ENCODE measurements around the gene GBGT1. TPM values are rescaled to one million over a fixed set of nuclear protein-coding genes. Genes with fewer than 3 reads are reported as not detected.

GBGT1 gene
- total and polyA plus RNA-seq, 9 of the 15 experiments (the other 6 are each of a cell fraction or from before 2014, with no cell fraction given) = 0.55 to 25.8 (median 13.7) TPM

GRCh38 chr9:133148199-133149129 lies 15.2 kb downstream of the GBGT1 start (continued):
- TF ChIP-seq ZNF518B (CRISPR knock-in tag; IDR thresholded peaks at IDR 0.05) = no peak
- TF ChIP-seq NEUROD1 (IDR thresholded peaks at IDR 0.05; ENCODE audit: borderline replicate concordance, low read depth, low read length, partially characterized antibody) = no peak
- TF ChIP-seq NR3C1 (CRISPR knock-in tag; IDR thresholded peaks at IDR 0.05) = no peak; the same call in 1 of the 2 replicates
- TF ChIP-seq FOXM1 (IDR thresholded peaks at IDR 0.05; ENCODE audit: low read depth) = no peak
- no peak for TF ChIP-seq FOXM1 (CRISPR knock-in tag; IDR thresholded peaks at IDR 0.05; ENCODE audit: low read depth)
- TF ChIP-seq DMBX1 (CRISPR knock-in tag; IDR thresholded peaks at IDR 0.05; ENCODE audit: borderline replicate concordance) = no peak
- no peak for TF ChIP-seq PRPF4 (IDR thresholded peaks at IDR 0.05; ENCODE audit: insufficient read depth, low read depth, low read length, poor library complexity, severe bottlenecking)
- TF ChIP-seq XRCC4 (IDR thresholded peaks at IDR 0.05; ENCODE audit: extremely low read depth, insufficient read depth, insufficient read length) = no peak
- TF ChIP-seq ZNF764 (CRISPR knock-in tag; IDR thresholded peaks at IDR 0.05; ENCODE audit: low read depth) = no peak
- no peak; the same call in 1 of the 2 replicates for TF ChIP-seq PTBP1 (IDR thresholded peaks at IDR 0.05; ENCODE audit: low read depth, low read length)
- TF ChIP-seq MCM5 (IDR thresholded peaks at IDR 0.05; ENCODE audit: low read depth) = no peak
- TF ChIP-seq SMARCC2 (IDR thresholded peaks at IDR 0.05; ENCODE audit: low read depth) = no peak
- no peak for TF ChIP-seq GTF2B (IDR thresholded peaks at IDR 0.05; ENCODE audit: extremely low read depth, insufficient read length)
- no peak for TF ChIP-seq ARID4B (CRISPR knock-in tag; IDR thresholded peaks at IDR 0.05)
- TF ChIP-seq CHD1 (IDR thresholded peaks at IDR 0.05; ENCODE audit: low read length) = peak; percentile 83
- TF ChIP-seq NR2C1 (IDR thresholded peaks at IDR 0.05) = no peak
- no peak for TF ChIP-seq NR2C1 (tag; IDR thresholded peaks at IDR 0.05)
- TF ChIP-seq YY1 (IDR thresholded peaks at IDR 0.05; ENCODE audit: borderline replicate concordance in 1 of 3, control insufficient read depth in 1 of 3, extremely low read depth in 1 of 3, insufficient read depth in 3 of 3, insufficient read length in 1 of 3, insufficient replicate concordance in 2 of 3, low read depth in 1 of 3, low read length in 2 of 3) = peak in 2 of 3 experiments; percentile 2 to 16

Measured in K562 (cell line).